ENCODE data around the gene DCLK1. TPM values are rescaled to one million over a fixed set of nuclear protein-coding genes. Genes with fewer than 3 reads are reported as not detected.

Gene DCLK1
- total and polyA plus RNA-seq, 7 donors: 0.98 to 15.1 (median 3.9) TPM

- intact Hi-C loops (cut with DNase I): no loop called here
- H3K4me3 ChIP-seq: no peak overlapping the region
- DNase-seq (no peak), ATAC-seq (no peak)
- no peaks in the 10 kb centered on the region for H3K36me3 ChIP-seq (ENCODE audit: insufficient read depth in 1 of 2, low read depth in 1 of 2)
- H3K27me3 ChIP-seq (ENCODE audit: insufficient read depth in 3 of 3, low read length in 2 of 3): no peaks in the 10 kb centered on the region
- WGBS, 3 donors: 30 to 50% (median 32%) methylated on average over 3 of the region's 3 CpGs
- H3K27ac ChIP-seq: no peak overlapping the region
- H3K4me1 ChIP-seq: peaks cover 5% of the 10 kb centered on the region
- H3K9me3 ChIP-seq: no peaks in the 10 kb centered on the region
- no peak for TF ChIP-seq CTCF (IDR thresholded peaks at IDR 0.05)
These were observed 361.4 kb downstream of the DCLK1 start for GRCh38 chr13:35769812-35770211.

- no peaks in the 10 kb centered on the region for H3K27me3 ChIP-seq (ENCODE audit: insufficient read depth in 3 of 3, low read length in 2 of 3)
- no peak for TF ChIP-seq CTCF (IDR thresholded peaks at IDR 0.05)
- ATAC-seq (no peak), DNase-seq (no peak)
- H3K4me3 ChIP-seq: no peak overlapping the region
- no peak overlapping the region for H3K27ac ChIP-seq
- H3K36me3 ChIP-seq (ENCODE audit: insufficient read depth in 1 of 2, low read depth in 1 of 2): no peaks in the 10 kb centered on the region
- intact Hi-C loops (cut with DNase I): no loop called here
- WGBS, 3 donors: 43 to 68% (median 50%) methylated on average over 4 of the region's 4 CpGs
- H3K4me1 ChIP-seq: peaks cover 5% of the 10 kb centered on the region
- H3K9me3 ChIP-seq: no peaks in the 10 kb centered on the region
These were observed 362.6 kb downstream of the DCLK1 start for GRCh38 chr13:35768551-35768950.

- no peak for DNase-seq
- Histone ChIP-seq H3K4me1 (peaks cover 5% of the 10 kb centered on the region), H3K27ac (no peak overlapping the region), H3K4me3 (no peak overlapping the region), H3K36me3 (ENCODE audit: insufficient read depth in 1 of 2, low read depth in 1 of 2) (no peaks in the 10 kb centered on the region), H3K9me3 (no peaks in the 10 kb centered on the region), H3K27me3 (ENCODE audit: insufficient read depth in 3 of 3, low read length in 2 of 3) (no peaks in the 10 kb centered on the region)
- no peak for TF ChIP-seq CTCF (IDR thresholded peaks at IDR 0.05)
- WGBS, 3 donors: 38 to 42% (median 39%) methylated on average over 4 of the region's 4 CpGs
- ATAC-seq: no peak
- intact Hi-C loops (cut with DNase I): no loop called here
These were observed 363.1 kb downstream of the DCLK1 start for GRCh38 chr13:35768073-35768472.

- 63 to 66% (median 64%) methylated on average over 6 of the region's 6 CpGs for WGBS, 3 donors
- ATAC-seq (no peak), DNase-seq (no peak)
- Histone ChIP-seq H3K27ac (no peak overlapping the region), H3K9me3 (no peaks in the 10 kb centered on the region), H3K4me3 (no peak overlapping the region), H3K36me3 (ENCODE audit: insufficient read depth in 1 of 2, low read depth in 1 of 2) (no peaks in the 10 kb centered on the region), H3K27me3 (ENCODE audit: insufficient read depth in 3 of 3, low read length in 2 of 3) (no peaks in the 10 kb centered on the region), H3K4me1 (peaks cover 5% of the 10 kb centered on the region)
- intact Hi-C loops (cut with DNase I): no loop called here
- TF ChIP-seq CTCF (IDR thresholded peaks at IDR 0.05): no peak
These were observed 363.8 kb downstream of the DCLK1 start for GRCh38 chr13:35767256-35767976.

- H3K27ac ChIP-seq: no peak overlapping the region
- H3K27me3 ChIP-seq (ENCODE audit: insufficient read depth in 3 of 3, low read length in 2 of 3): no peaks in the 10 kb centered on the region
- 77 to 85% (median 81%) methylated on average over 2 of the region's 2 CpGs for WGBS, 3 donors
- no peaks in the 10 kb centered on the region for H3K36me3 ChIP-seq (ENCODE audit: insufficient read depth in 1 of 2, low read depth in 1 of 2)
- no peak overlapping the region for H3K4me3 ChIP-seq
- ATAC-seq (no peak), DNase-seq (no peak)
- no peak for TF ChIP-seq CTCF (IDR thresholded peaks at IDR 0.05)
- peaks cover 5% of the 10 kb centered on the region for H3K4me1 ChIP-seq
- H3K9me3 ChIP-seq: no peaks in the 10 kb centered on the region
- intact Hi-C loops (cut with DNase I): no loop called here
These were observed 364.5 kb downstream of the DCLK1 start for GRCh38 chr13:35766663-35767062.
